Measurements from ENCODE around the gene LAGE3.

The LAGE3 gene

DNA sequence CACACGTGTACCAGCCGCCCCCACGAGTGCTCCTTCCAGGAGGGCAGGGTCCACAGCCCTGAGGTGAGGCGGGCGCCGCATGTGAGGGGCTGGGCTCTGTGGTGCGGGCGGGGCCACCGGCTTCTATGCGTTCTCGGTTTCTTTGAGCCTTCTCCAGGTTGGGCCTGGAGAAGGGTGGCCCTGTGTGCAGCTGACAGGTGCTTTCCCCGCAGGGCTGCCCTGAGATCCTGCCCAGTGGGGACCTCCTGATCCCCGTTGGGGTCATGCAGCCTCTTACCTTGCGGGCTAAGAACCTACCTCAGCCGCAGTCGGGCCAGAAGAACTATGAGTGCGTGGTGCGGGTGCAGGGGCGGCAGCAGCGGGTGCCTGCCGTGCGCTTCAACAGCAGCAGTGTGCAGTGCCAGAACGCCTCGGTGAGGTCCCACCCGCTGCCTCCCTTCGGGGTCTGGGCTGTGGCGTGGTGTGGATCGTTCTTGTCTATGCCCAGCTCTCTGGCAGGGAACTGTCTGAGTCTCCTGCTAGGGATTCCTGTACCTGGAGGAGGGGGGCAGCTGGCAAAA, 14.2 kb downstream of the LAGE3 start:
- H3K4me3 ChIP-seq (ENCODE audit: low read depth, low read length) = no peak overlapping the region
- no peak for DNase-seq (ENCODE audit: low read depth)
- TF ChIP-seq, protein P1, sequence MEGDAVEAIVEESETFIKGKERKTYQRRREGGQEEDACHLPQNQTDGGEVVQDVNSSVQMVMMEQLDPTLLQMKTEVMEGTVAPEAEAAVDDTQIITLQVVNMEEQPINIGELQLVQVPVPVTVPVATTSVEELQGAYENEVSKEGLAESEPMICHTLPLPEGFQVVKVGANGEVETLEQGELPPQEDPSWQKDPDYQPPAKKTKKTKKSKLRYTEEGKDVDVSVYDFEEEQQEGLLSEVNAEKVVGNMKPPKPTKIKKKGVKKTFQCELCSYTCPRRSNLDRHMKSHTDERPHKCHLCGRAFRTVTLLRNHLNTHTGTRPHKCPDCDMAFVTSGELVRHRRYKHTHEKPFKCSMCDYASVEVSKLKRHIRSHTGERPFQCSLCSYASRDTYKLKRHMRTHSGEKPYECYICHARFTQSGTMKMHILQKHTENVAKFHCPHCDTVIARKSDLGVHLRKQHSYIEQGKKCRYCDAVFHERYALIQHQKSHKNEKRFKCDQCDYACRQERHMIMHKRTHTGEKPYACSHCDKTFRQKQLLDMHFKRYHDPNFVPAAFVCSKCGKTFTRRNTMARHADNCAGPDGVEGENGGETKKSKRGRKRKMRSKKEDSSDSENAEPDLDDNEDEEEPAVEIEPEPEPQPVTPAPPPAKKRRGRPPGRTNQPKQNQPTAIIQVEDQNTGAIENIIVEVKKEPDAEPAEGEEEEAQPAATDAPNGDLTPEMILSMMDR (IDR thresholded peaks at IDR 0.05; ENCODE audit: insufficient read depth, low read depth, low read length, missing control alignments) = no peak

DNA sequence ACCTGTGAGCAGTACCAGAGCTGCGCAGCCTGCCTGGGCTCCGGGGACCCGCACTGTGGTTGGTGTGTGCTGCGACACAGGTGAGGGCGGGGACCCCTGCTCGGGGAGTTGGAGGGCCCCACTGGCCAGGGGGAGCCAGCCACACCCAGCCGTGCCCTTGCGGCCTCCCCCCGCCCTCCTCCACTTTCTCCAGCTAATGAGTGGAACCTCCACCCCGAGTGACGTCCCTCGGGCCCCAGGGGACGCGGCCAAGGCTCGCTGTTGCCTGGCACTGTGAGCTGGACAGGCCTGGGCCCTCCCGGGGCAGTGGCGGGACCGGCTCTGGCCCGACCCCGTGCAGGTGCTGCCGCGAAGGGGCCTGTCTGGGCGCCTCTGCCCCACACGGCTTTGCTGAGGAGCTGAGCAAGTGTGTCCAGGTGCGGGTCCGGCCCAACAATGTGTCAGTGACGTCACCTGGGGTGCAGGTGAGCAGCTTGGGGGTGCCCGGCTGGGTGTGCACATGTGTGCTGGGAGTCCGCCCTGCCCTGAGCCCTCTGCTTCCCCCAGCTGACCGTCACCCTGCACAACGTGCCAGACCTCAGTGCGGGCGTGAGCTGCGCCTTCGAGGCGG, 15.4 kb downstream of the LAGE3 start:
- DNase-seq (ENCODE audit: low read depth) = no peak

DNA sequence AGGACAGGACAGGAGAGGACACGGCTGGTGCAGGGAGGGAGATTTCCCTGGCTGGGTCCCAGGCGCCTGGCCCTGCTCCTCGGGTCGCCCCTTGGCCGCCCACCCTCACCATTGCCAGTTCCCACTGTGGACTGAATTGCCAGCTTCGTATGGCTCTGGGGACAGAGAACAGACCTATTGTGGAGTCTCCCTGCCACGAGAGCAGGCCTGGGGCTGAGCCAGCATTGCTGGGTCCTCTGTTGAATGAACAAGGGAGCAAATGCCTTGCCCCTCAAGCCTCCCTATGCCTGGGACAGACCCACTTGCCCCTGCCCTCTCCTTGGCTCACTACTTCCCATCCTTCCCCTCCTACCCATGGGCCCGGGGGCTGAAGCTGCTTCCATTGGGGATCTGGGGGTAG, 16.7 kb downstream of the LAGE3 start:
- no peak overlapping the region for H3K4me3 ChIP-seq (ENCODE audit: low read depth, low read length)
- TF ChIP-seq, protein P1 (IDR thresholded peaks at IDR 0.05; ENCODE audit: insufficient read depth, low read depth, low read length, missing control alignments) = no peak
- no peak for DNase-seq (ENCODE audit: low read depth)

More for the DNA sequence above, 15.4 kb downstream of the LAGE3 start:
- H3K4me3 ChIP-seq (ENCODE audit: low read depth, low read length) = no peak overlapping the region
- TF ChIP-seq, protein P1 (IDR thresholded peaks at IDR 0.05; ENCODE audit: insufficient read depth, low read depth, low read length, missing control alignments) = no peak

DNA sequence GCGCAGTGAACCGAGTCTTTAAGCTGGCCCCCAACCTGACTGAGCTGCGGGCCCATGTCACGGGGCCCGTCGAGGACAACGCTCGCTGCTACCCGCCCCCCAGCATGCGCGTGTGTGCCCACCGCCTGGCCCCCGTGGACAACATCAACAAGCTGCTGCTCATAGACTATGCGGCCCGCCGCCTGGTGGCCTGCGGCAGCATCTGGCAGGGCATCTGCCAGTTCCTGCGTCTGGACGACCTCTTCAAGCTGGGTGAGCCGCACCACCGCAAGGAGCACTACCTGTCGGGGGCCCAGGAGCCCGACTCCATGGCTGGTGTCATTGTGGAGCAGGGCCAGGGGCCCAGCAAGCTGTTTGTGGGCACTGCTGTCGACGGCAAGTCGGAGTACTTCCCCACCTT, 18.8 kb downstream of the LAGE3 start:
- TF ChIP-seq, protein P1 (IDR thresholded peaks at IDR 0.05; ENCODE audit: insufficient read depth, low read depth, low read length, missing control alignments) = no peak
- DNase-seq (ENCODE audit: low read depth) = no peak
- no peak overlapping the region for H3K4me3 ChIP-seq (ENCODE audit: low read depth, low read length)

DNA sequence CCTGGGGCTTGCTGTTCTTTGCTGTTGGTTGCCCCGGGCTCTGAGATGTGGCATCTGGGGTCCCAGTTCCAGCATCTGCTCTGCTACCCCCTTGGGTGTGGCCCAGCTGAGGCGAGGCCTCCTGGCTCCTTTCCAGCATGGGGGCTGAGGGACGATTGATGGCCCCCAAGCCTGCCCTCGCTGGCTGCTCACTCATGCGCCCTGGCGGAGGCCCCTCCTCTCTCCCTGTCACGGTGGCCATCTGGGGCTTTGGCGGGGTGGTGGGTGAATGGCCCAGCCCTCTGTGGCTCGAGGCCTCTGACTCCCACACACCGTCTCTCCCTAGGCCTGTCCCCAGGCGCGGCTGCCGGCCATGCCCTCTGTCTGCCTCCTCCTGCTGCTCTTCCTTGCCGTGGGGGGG, 19.2 kb downstream of the LAGE3 start:
- no peak overlapping the region for H3K4me3 ChIP-seq (ENCODE audit: low read depth, low read length)
- no peak for DNase-seq (ENCODE audit: low read depth)
- TF ChIP-seq, protein P1 (IDR thresholded peaks at IDR 0.05; ENCODE audit: insufficient read depth, low read depth, low read length, missing control alignments) = no peak

DNA sequence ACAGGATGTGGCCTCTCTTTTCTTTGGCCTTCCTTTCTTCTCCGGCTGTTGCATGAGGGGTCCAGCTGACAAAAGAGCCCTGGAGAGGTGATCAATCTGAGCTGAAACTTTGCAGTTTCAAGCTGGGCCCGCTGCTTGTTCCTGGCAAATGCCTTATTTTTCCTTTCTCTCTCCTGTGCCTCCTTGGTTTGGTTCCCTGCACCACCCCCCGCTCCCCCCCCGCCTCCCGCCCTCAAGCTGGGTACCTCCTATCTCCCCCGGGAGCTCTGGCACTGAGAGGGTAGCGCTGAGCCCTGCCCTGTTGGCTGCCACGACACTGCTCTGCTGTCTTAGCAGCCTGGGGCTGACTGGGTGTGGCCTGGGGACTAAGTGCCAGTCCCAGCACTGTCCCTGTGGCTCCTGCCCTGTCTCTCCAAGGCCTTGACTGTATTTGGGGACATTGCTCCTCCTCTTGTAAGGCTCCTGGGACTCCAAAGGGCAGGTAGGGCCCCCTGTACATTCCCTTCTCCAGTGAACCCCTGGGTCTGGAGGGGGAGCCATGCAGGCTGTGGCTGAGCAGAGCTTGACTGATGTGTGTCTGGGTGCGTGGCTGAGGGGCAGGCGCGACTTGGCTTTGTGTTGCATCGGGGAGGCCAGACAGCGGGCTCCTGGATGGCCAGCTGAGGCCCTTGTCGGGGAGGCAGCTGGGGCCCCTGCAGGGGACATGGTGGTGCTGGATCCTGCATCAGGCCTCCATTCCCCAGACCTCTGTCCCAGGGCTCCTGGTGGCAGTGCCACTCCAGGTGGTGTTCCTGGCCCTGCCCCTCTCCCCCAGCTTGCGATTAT, 19.9 kb downstream of the LAGE3 start:
- TF ChIP-seq, protein P1 (IDR thresholded peaks at IDR 0.05; ENCODE audit: insufficient read depth, low read depth, low read length, missing control alignments) = no peak
- no peak for DNase-seq (ENCODE audit: low read depth)

More for the DNA sequence above, 19.9 kb downstream of the LAGE3 start:
- peak overlapping the region; percentile 71 for H3K4me3 ChIP-seq (ENCODE audit: low read depth, low read length)

Measured in GM12865 (cell line).